ENCODE measurements around the gene ANO2.

The ANO2 gene

DNA sequence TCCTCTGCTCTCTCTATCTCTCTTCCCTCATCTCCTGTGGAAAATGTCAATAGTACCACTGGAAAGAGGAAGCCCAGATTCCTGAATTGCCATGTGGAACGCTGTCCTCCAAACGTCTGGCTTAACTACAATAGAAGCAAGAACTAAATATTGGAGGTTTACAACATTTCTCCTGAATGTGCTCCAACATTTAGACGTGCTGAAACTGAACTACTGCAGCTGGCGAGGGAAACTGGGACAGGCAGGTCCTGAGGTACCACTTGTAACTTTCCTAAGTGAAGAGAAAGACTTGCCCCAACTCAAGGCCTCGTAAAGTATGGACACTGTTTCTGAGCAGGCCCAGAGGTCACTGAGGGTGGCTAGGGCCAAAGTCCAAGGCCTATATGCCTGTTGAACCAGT is 325.4 kb downstream of the ANO2 start:
- DNase-seq (ENCODE audit: low read depth, low spot score) = no peak
- no peaks in the 10 kb centered on the region for H3K9me3 ChIP-seq (ENCODE audit: control insufficient read depth, insufficient read depth, low read length)
- H3K36me3 ChIP-seq (ENCODE audit: control insufficient read depth, insufficient read depth, low read length) = no peaks in the 10 kb centered on the region
- no peaks in the 10 kb centered on the region for H3K4me1 ChIP-seq (ENCODE audit: control insufficient read depth, insufficient read depth, low read length)
- no CpG with 5 or more reads among the region's 5 CpGs for WGBS (ENCODE audit: insufficient coverage, insufficient read length)
- no peak overlapping the region for H3K27ac ChIP-seq (ENCODE audit: low read length)
- H3K27me3 ChIP-seq (ENCODE audit: control insufficient read depth, insufficient read depth, low read length) = no peaks in the 10 kb centered on the region
- H3K4me3 ChIP-seq (ENCODE audit: low read length) = no peak overlapping the region

DNA sequence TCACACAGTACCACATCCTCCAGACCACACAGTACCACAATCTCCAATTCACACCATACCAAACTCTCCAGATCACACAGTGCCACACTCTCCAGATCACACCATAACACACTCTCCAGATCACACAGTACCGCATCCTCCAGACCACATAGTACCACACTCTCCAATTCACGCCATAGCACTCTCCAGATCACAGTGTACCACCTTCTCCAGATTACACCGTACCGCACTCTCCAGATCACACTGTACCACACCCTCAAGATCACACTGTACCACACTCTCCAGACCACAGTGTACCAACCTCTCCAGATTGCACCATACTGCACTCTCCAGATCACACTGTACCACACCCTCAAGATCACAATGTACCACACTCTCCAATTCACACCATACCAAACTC is 328.2 kb downstream of the ANO2 start:
- no peak overlapping the region for H3K27ac ChIP-seq (ENCODE audit: low read length)

DNA sequence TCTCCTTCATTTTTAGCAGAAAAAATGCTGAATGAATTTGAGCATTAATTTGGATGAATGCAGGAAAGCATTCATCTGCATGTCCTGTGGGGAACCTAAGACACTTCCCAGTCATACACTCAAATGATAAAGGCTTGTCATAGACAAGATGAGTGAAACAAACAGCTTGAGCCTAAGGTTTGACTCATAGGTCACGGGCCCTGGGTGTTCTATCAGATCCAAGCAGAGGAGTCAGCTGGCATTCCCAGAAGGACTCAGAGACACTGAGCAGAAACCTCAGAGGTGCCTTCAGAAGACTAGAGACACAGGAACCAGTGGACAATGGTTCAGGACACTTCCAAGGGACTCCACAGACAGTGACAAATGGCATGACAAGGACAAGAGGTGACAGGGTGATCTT is 329.3 kb downstream of the ANO2 start:
- no CpG with 5 or more reads among the region's 1 CpG for WGBS (ENCODE audit: insufficient coverage, insufficient read length)
- no peaks in the 10 kb centered on the region for H3K9me3 ChIP-seq (ENCODE audit: control insufficient read depth, insufficient read depth, low read length)

More for the DNA sequence above, 328.2 kb downstream of the ANO2 start:
- Histone ChIP-seq H3K9me3 (ENCODE audit: control insufficient read depth, insufficient read depth, low read length) (no peaks in the 10 kb centered on the region), H3K36me3 (ENCODE audit: control insufficient read depth, insufficient read depth, low read length) (no peaks in the 10 kb centered on the region), H3K4me1 (ENCODE audit: control insufficient read depth, insufficient read depth, low read length) (no peaks in the 10 kb centered on the region), H3K27me3 (ENCODE audit: control insufficient read depth, insufficient read depth, low read length) (no peaks in the 10 kb centered on the region), H3K4me3 (ENCODE audit: low read length) (no peak overlapping the region)
- no peak for DNase-seq (ENCODE audit: low read depth, low spot score)
- WGBS (ENCODE audit: insufficient coverage, insufficient read length) = no CpG with 5 or more reads among the region's 4 CpGs

DNA sequence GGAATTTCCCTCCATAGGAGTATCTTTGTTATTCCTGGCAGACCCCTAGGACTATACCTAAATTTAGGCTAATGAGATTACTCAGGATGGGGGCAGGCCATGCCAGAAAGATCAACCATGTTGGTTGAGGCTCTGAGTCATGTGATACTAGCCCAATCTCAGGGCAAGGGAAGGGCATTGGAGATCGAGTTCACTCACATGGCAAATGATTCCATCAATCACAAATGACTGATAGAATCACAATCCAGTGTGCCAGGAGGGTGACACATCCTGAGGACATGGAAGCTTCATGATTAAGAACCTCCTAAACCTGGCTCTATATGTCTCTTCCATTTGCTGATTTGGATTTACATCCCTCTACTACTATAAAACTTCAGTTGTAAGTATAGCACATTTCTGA is 330.8 kb downstream of the ANO2 start:
- no peak overlapping the region for H3K4me3 ChIP-seq (ENCODE audit: low read length)
- no CpG with 5 or more reads among the region's 1 CpG for WGBS (ENCODE audit: insufficient coverage, insufficient read length)
- no peaks in the 10 kb centered on the region for H3K36me3 ChIP-seq (ENCODE audit: control insufficient read depth, insufficient read depth, low read length)
- no peaks in the 10 kb centered on the region for H3K27me3 ChIP-seq (ENCODE audit: control insufficient read depth, insufficient read depth, low read length)
- no peaks in the 10 kb centered on the region for H3K9me3 ChIP-seq (ENCODE audit: control insufficient read depth, insufficient read depth, low read length)
- H3K4me1 ChIP-seq (ENCODE audit: control insufficient read depth, insufficient read depth, low read length) = no peaks in the 10 kb centered on the region
- no peak for DNase-seq (ENCODE audit: low read depth, low spot score)
- no peak overlapping the region for H3K27ac ChIP-seq (ENCODE audit: low read length)

More for the DNA sequence above, 329.3 kb downstream of the ANO2 start:
- no peak overlapping the region for H3K27ac ChIP-seq (ENCODE audit: low read length)
- DNase-seq (ENCODE audit: low read depth, low spot score) = no peak
- H3K36me3 ChIP-seq (ENCODE audit: control insufficient read depth, insufficient read depth, low read length) = no peaks in the 10 kb centered on the region
- no peaks in the 10 kb centered on the region for H3K4me1 ChIP-seq (ENCODE audit: control insufficient read depth, insufficient read depth, low read length)
- H3K4me3 ChIP-seq (ENCODE audit: low read length) = no peak overlapping the region
- H3K27me3 ChIP-seq (ENCODE audit: control insufficient read depth, insufficient read depth, low read length) = no peaks in the 10 kb centered on the region

DNA sequence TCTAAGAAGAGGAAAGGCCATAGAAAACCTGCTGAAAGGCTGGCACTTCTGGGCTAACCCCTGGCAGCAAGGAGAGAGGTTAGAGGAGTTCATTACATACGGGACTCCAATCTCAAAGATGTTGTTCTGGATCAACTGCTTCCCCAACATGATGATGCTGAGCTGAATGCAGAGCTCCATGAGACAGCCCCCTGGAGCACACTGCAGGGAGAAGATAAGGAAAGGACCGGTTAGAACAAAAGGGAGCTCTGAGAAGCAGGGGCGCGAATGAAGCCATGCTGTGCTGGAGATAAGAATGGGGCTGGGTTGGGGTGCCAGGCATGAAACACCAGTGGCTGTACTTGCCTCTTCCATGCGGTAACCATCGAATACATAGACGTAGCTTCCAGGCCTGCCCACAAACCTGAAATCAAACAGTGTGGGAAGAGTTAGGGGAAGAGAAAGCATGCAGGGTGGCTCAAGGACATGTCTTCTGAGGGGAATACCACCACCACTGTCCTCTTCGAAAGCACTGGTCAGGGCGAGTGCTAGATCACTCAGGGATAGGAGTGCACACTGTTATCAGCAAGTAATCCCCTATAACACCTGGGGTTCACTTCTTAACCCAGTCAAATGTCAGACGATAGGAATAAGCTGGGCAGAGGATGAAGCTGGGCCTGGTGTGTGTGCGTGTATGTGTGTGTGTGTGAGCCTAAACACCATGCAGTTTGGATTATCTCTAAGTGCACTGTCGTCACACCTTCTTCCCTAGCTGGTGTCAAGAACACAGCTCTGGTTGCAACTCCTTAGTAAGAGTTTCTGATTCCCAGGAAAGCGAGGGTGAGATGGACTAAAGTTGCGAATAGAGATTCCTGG is 332.3 kb downstream of the ANO2 start:
- H3K27me3 ChIP-seq (ENCODE audit: control insufficient read depth, insufficient read depth, low read length) = no peaks in the 10 kb centered on the region
- DNase-seq (ENCODE audit: low read depth, low spot score) = no peak
- no CpG with 5 or more reads among the region's 14 CpGs for WGBS (ENCODE audit: insufficient coverage, insufficient read length)
- no peak overlapping the region for H3K27ac ChIP-seq (ENCODE audit: low read length)
- H3K4me1 ChIP-seq (ENCODE audit: control insufficient read depth, insufficient read depth, low read length) = no peaks in the 10 kb centered on the region
- H3K4me3 ChIP-seq (ENCODE audit: low read length) = no peak overlapping the region
- H3K9me3 ChIP-seq (ENCODE audit: control insufficient read depth, insufficient read depth, low read length) = no peaks in the 10 kb centered on the region
- H3K36me3 ChIP-seq (ENCODE audit: control insufficient read depth, insufficient read depth, low read length) = no peaks in the 10 kb centered on the region

DNA sequence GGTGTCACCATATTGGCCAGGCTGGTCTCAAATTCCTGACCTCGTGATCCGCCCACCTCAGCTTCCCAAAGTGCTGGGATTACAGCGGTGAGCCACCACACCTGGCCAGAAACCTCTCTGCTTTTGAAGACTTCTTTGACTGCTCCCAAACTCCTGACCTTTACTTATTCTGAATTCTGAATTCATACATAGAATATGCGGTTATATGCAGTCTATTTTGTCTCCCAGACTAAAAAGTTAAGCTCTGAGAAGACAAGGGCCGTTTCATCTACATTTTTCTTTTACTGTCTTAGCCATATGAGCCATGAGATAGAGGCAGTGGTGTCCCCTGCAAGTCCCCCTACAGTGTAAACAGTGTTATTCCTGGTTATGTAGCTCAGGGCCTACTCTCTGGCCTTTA is 333.9 kb downstream of the ANO2 start:
- H3K9me3 ChIP-seq (ENCODE audit: control insufficient read depth, insufficient read depth, low read length) = no peaks in the 10 kb centered on the region
- H3K27me3 ChIP-seq (ENCODE audit: control insufficient read depth, insufficient read depth, low read length) = no peaks in the 10 kb centered on the region
- H3K4me1 ChIP-seq (ENCODE audit: control insufficient read depth, insufficient read depth, low read length) = no peaks in the 10 kb centered on the region
- H3K36me3 ChIP-seq (ENCODE audit: control insufficient read depth, insufficient read depth, low read length) = no peaks in the 10 kb centered on the region
- no peak overlapping the region for H3K4me3 ChIP-seq (ENCODE audit: low read length)
- DNase-seq (ENCODE audit: low read depth, low spot score) = no peak
- H3K27ac ChIP-seq (ENCODE audit: low read length) = no peak overlapping the region
- no CpG with 5 or more reads among the region's 5 CpGs for WGBS (ENCODE audit: insufficient coverage, insufficient read length)

DNA sequence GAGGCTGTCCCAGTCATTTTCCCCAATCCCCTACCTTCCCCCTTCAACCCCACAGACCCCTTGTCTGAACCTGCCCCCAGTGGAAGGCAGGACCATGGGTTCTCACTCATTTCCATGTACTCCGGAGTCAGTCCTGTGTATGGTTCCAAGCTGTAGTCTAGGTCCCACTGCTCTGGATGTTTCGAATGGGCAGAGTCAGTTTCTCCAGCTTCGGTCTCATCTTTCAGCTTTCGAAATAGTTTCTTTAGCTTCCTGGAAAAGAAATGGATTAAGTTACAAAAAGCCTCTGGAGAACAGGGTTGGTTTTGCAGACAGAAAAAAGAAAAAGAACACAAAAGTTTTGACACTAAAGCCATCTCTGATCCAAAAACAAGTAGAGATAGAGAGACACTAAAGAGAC is 345.7 kb downstream of the ANO2 start:
- no peaks in the 10 kb centered on the region for H3K9me3 ChIP-seq (ENCODE audit: control insufficient read depth, insufficient read depth, low read length)
- no peak overlapping the region for H3K4me3 ChIP-seq (ENCODE audit: low read length)
- H3K36me3 ChIP-seq (ENCODE audit: control insufficient read depth, insufficient read depth, low read length) = no peaks in the 10 kb centered on the region
- no peak for DNase-seq (ENCODE audit: low read depth, low spot score)
- WGBS (ENCODE audit: insufficient coverage, insufficient read length) = no CpG with 5 or more reads among the region's 4 CpGs
- H3K27ac ChIP-seq (ENCODE audit: low read length) = no peak overlapping the region
- H3K4me1 ChIP-seq (ENCODE audit: control insufficient read depth, insufficient read depth, low read length) = no peaks in the 10 kb centered on the region
- no peaks in the 10 kb centered on the region for H3K27me3 ChIP-seq (ENCODE audit: control insufficient read depth, insufficient read depth, low read length)

DNA sequence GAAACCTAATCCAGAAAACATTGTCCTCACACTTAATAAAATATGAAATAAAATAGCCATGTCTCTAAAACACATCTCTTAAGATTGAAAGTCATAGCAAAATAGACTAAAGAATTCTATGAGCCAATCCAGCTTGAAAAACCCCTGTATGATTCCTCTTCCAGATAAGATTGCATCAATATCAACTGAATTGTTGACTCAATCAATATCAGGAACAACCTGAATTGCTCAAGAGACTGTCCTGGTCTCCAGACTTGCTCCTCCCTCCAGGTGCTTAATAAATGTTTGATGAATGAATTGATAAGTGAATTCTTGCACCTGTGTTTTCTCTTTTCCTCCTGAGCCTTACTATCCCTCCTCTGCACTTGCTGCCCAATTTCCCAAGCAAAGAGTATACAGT is 351.1 kb downstream of the ANO2 start:
- DNase-seq (ENCODE audit: low read depth, low spot score) = no peak

DNA sequence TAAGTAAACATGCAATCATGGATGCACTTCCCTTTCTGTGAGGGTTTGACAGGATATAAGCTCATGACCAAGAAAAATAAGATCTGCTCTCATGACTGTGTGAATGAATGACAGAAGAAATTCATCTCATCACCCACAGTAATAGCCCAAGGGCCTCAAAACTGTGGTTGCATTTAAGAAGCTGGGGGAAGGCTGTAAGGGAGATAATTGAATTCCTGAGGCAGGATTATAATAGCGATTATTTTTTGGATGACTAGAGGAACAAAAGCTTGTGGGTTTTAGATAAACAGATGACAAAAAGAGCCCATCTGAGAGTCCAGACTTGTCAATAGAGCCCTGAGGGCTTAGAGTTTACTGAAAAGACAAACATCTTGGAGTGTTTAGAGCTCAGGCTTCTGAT is 352.0 kb downstream of the ANO2 start:
- Histone ChIP-seq H3K9me3 (ENCODE audit: control insufficient read depth, insufficient read depth, low read length) (no peaks in the 10 kb centered on the region), H3K36me3 (ENCODE audit: control insufficient read depth, insufficient read depth, low read length) (no peaks in the 10 kb centered on the region), H3K4me3 (ENCODE audit: low read length) (no peak overlapping the region), H3K27ac (ENCODE audit: low read length) (no peak overlapping the region), H3K27me3 (ENCODE audit: control insufficient read depth, insufficient read depth, low read length) (no peaks in the 10 kb centered on the region), H3K4me1 (ENCODE audit: control insufficient read depth, insufficient read depth, low read length) (0 out of 2 replicates have a peak, but pooled peaks cover 2% of the 10 kb centered on the region)
- WGBS (ENCODE audit: insufficient coverage, insufficient read length) = 100% methylated on average over 1 of the region's 1 CpG
- DNase-seq (ENCODE audit: low read depth, low spot score) = no peak

More for the DNA sequence above, 351.1 kb downstream of the ANO2 start:
- H3K4me3 ChIP-seq (ENCODE audit: low read length) = no peak overlapping the region
- H3K9me3 ChIP-seq (ENCODE audit: control insufficient read depth, insufficient read depth, low read length) = no peaks in the 10 kb centered on the region
- H3K36me3 ChIP-seq (ENCODE audit: control insufficient read depth, insufficient read depth, low read length) = no peaks in the 10 kb centered on the region
- no peaks in the 10 kb centered on the region for H3K27me3 ChIP-seq (ENCODE audit: control insufficient read depth, insufficient read depth, low read length)
- H3K4me1 ChIP-seq (ENCODE audit: control insufficient read depth, insufficient read depth, low read length) = no peaks in the 10 kb centered on the region
- no peak overlapping the region for H3K27ac ChIP-seq (ENCODE audit: low read length)

DNA sequence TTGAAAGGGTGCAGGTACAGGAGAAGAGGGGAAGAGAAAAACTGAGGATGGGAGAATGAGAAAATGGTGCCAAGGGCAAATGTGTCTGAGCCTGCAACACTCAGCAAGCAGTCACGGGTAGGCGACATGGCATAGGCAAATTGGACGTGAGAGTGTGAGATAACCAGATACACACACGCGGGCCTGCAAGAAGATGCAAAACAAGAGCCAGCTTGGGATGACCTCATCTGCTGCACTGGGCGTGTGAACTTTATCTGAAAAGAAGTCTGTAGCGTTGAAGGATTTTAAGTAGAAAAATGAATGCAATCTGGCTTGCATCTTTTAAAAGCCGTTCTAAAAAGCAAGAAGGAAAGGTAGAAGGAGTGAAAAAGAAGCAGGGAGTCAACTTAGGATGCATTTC is 352.7 kb downstream of the ANO2 start:
- Histone ChIP-seq H3K27ac (ENCODE audit: low read length) (no peak overlapping the region), H3K4me1 (ENCODE audit: control insufficient read depth, insufficient read depth, low read length) (peaks cover 5% of the 10 kb centered on the region; the same call in 1 of the 2 replicates), H3K9me3 (ENCODE audit: control insufficient read depth, insufficient read depth, low read length) (no peaks in the 10 kb centered on the region), H3K27me3 (ENCODE audit: control insufficient read depth, insufficient read depth, low read length) (no peaks in the 10 kb centered on the region), H3K4me3 (ENCODE audit: low read length) (no peak overlapping the region), H3K36me3 (ENCODE audit: control insufficient read depth, insufficient read depth, low read length) (no peaks in the 10 kb centered on the region)
- DNase-seq (ENCODE audit: low read depth, low spot score) = no peak
- WGBS (ENCODE audit: insufficient coverage, insufficient read length) = no CpG with 5 or more reads among the region's 8 CpGs

DNA sequence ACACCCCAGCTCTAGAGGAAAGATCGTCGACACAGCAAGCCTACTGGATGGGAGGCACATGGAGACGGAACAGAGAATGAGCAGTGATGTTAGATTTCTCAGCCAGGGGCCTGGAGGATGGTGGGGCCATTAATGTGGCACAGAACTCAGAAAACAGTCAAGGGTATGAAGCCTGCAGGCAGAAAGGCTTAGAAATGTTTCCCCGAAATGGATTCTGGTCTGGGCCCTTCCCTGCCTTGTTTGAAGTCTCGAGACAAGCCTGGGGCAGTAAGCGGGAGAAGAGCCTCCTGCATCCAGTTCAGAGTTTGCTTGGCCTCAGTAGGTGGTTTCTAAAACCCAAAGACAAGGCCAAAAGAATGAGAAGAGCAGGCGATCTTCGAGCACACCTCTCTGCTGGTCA is 354.7 kb downstream of the ANO2 start:
- Histone ChIP-seq H3K9me3 (ENCODE audit: control insufficient read depth, insufficient read depth, low read length) (no peaks in the 10 kb centered on the region), H3K27me3 (ENCODE audit: control insufficient read depth, insufficient read depth, low read length) (no peaks in the 10 kb centered on the region), H3K4me1 (ENCODE audit: control insufficient read depth, insufficient read depth, low read length) (peaks cover 5% of the 10 kb centered on the region; the same call in 1 of the 2 replicates), H3K27ac (ENCODE audit: low read length) (no peak overlapping the region), H3K4me3 (ENCODE audit: low read length) (no peak overlapping the region), H3K36me3 (ENCODE audit: control insufficient read depth, insufficient read depth, low read length) (no peaks in the 10 kb centered on the region)
- no CpG with 5 or more reads among the region's 8 CpGs for WGBS (ENCODE audit: insufficient coverage, insufficient read length)
- DNase-seq (ENCODE audit: low read depth, low spot score) = no peak
